ENCODE results near the gene LRRC26. TPM values are rescaled to one million over a fixed set of nuclear protein-coding genes. Genes with fewer than 3 reads are reported as not detected.

The LRRC26 gene
- total and polyA plus RNA-seq, 2 of the 13 experiments (the other 11 are each of a cell fraction or from before 2014, with no cell fraction given) = not detected

- no peak for TF ChIP-seq MBD4 (IDR thresholded peaks at IDR 0.05; ENCODE audit: borderline replicate concordance, low read length)
- no peak; the same call in 1 of the 2 replicates for TF ChIP-seq ZNF543 (CRISPR knock-in tag; IDR thresholded peaks at IDR 0.05)
- TF ChIP-seq ZNF10 (CRISPR knock-in tag; IDR thresholded peaks at IDR 0.05; ENCODE audit: borderline replicate concordance, low read depth) = no peak
- no peak for TF ChIP-seq SIX1 (CRISPR knock-in tag; IDR thresholded peaks at IDR 0.05; ENCODE audit: borderline replicate concordance)
- peak; percentile 48 for TF ChIP-seq THAP11 (CRISPR knock-in tag; IDR thresholded peaks at IDR 0.05)
- TF ChIP-seq MIER3 (CRISPR knock-in tag; IDR thresholded peaks at IDR 0.05; ENCODE audit: borderline replicate concordance) = no peak
- no peak for TF ChIP-seq GPN1 (CRISPR knock-in tag; IDR thresholded peaks at IDR 0.05; ENCODE audit: borderline replicate concordance)
- TF ChIP-seq HMG20B (CRISPR knock-in tag; conservative IDR thresholded peaks at IDR 0.05) = no peak
- no peak for TF ChIP-seq HHEX (CRISPR knock-in tag; IDR thresholded peaks at IDR 0.05)
- TF ChIP-seq ZNF549 (CRISPR knock-in tag; IDR thresholded peaks at IDR 0.05) = no peak
- no peak for TF ChIP-seq ETS1 (CRISPR knock-in tag; IDR thresholded peaks at IDR 0.05)
- no peak for TF ChIP-seq ZC3H4 (CRISPR knock-in tag; IDR thresholded peaks at IDR 0.05; ENCODE audit: borderline replicate concordance)
- TF ChIP-seq SCMH1 (CRISPR knock-in tag; IDR thresholded peaks at IDR 0.05; ENCODE audit: borderline replicate concordance) = no peak
- TF ChIP-seq PBX2 (CRISPR knock-in tag; IDR thresholded peaks at IDR 0.05) = no peak
- peak; percentile 33; the same call in 1 of the 2 replicates for TF ChIP-seq ZNF383 (CRISPR knock-in tag; IDR thresholded peaks at IDR 0.05; ENCODE audit: borderline replicate concordance)
Measured at GRCh38 chr9:137217276-137218211, 47.7 kb upstream of the LRRC26 start (continued).

Measured in HepG2 (cell line).